SHP77 (cell line): ENCODE measurements around the gene OTOGL.

ENCODE experiments used
- DNase-seq, 2 experiments: peaks; one replicate each; lab custom pipeline; 2025; lab: John Stamatoyannopoulos, UW

OTOGL gene

DNA sequence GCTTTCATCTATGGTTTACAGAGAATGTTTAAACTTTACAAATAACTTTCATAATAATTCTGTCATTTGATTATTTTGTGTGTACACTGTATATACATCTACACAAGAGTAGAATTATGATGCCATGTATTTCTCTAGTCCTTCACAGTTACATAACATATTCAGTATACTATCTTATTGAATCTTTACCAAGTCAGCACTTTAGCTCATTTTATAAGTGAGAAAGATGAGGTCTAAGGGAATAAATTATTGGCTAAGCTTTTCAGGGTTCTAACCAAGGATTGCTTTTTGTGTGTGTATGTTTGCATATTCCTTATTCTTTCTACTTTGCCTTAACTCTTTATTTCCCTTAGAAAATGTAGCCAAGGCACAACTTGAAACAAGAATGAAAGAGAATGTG, 260.4 kb downstream of the OTOGL start:
- DNase-seq, result no peak

DNA sequence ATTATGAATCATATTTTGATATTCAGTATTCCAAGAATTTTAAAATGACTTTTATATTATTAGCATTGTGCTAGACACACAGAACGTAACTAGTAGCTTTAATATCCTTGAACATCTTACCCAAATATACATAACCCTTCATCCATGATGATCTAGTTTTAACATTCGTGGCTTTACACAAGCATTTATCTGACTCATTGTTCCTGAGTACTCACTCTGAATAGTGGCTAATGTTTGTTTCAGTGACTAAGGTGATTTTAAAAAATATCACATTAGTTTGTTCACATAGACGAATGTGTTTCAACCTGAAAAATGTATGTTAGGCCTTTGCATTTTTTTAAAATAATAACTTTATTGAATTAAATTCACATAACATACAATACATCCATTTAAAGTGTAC, 264.7 kb downstream of the OTOGL start:
- no peak for DNase-seq

DNA sequence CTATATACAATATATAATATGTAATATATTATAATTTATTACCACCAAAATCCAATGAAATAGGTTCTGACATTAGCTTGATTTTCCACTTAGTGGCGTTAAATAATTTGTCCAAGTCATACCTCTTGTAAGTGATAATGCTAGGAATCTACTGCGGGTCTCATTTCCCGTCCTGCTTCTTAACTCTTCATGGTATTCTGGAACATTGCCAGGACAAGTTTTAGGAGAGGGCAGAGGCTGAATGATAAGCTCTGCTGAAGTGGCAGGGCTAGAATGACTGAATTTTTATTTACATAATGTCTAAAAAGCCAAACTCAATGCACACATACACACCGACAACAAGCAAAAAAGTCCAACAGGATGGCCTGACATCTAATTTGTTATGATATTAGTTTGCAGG, 274.3 kb downstream of the OTOGL start:
- DNase-seq, result peak; percentile 1 to 14

DNA sequence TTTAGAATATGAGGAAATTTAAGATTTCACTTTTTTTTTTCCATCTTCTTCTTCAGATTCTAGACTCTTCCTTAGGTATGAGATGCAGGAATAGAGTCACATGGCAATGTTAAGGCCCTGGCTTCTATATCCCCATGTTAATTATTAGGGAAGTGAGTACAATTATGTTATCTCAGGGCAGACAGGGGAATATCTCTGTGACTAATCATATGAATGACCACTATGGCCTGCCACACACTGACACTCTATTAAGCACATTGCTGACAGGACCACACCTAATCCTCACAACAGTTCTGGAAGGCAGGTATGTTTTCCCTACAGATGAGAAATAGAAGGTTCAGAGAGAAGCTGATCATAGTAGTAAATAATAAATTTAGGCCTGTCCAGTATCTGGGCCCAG, 275.3 kb downstream of the OTOGL start:
- no peak for DNase-seq

DNA sequence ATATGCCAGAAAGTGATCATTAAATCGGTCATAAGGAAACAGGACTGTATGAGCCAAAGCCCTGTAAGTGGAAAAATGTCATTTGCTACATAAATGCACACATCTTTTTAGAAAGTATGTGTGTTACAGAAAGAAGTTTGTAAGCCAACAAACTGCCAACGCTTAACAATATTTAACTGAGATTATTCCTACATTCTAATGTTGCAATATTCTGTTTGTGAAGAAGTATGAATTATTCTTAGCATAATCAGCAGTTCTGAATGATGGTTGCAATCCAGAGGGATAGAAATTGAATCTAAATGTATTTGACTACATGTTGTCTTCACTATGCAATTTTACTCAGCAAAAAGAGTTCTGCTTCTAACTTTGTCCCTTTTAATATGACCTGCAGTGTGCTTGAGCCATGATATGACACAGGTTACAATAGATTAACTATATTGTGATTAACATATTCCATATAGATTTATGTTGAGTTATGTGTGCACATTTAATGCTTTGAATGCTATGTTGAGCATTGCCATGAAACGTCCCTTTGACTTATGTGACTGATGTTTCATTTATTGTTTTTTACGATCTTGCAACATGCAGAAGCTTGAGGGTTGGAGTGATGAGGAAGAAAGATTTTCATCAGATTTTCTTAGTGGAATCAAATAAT, 277.9 kb downstream of the OTOGL start:
- no peak for DNase-seq

DNA sequence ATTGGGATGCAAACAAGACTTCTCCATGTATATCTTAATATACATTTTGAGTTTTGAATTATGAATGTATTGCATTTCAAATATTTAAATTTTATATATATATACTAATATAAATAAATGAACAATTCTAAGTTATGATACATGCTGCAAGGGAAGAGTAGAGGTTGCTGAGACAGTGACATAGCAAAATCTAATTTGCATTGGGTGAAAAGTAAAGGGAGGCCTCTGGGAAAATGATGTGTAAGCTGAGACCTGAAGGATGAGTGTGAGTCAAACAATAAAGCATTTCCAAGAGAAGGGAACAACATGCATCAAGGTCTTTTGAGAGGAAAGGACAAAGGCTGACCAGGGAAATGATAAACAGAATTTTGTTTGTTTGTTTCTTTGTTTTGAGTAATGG, 281.8 kb downstream of the OTOGL start:
- no peak for DNase-seq

DNA sequence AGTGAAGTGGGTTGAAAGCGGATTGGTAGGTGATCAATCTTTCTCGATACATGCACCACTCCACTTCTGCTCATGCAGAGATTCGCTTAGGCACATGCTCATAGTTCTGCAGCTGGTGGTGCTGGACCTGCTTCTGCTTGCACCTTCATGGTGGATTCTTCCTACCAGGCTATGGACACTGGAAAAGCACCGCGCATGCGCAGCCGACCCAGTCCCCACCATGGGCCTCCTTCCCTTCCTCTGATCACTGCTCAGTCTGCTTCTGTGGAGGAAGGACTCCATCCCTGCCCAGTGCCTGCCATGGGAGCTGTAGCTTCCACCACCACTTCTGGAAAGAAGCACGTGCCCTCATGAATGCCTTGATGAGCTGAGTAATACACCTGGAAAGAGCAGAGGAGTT, 282.9 kb downstream of the OTOGL start:
- DNase-seq, result no peak

DNA sequence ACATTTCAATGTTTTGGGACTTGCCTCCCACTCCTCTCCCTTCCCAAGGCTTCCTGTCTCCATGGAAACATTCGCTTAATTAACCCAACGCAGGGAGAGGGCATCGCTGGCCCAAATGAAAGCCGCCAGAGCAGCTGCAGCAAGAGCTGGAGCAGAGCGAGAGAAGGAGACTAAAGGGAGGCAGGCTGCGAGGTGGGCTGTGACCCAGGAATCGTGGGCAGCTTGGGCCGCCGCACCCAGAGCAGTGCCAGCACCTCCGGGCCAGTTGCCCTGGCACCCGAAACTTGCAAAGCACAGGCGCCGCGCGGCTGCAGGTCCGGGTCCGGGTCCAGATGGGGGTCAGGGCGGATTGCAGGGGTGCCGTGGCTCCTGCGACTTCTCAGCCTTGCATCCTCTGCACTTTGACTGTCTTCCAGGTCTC, 301.2 kb downstream of the OTOGL start:
- DNase-seq, result no peak

DNA sequence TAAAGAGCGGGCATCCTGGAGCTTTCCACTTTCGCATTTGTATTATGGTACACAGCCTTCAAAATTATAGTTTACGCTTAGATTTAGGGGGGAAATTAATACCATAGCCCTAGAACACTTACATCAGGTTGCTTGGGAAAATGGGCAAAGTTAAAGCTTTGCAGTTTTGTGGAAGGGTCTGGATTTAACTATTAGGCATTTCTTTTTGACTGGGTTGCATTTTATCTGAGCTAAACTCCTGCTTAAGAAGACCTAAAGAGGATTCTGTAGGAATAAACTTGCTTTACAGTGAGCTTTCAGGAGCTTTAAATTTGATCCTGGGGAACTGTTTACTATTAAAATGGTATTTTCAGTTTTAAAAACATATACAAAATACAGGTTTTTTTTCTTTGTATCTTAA, 301.9 kb downstream of the OTOGL start:
- no peak for DNase-seq

DNA sequence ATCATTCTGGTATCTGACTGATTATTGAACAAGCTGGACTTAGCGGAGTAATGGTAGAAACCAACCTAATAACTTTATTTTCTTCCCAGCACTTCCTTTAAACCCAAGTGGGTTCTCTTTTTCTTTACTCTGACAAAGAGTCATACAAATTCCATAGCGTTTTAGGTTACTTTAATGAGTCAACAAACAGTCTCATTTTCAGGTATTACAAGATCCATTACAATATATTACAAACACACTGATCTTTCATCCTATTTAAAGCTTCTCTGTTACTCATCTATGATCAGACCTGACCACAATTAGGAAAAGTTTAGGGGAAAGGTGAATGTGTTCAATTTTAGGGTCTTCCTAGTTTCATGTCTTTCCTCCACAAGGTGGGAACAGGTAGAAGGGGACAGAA, 305.3 kb downstream of the OTOGL start:
- DNase-seq, result no peak

DNA sequence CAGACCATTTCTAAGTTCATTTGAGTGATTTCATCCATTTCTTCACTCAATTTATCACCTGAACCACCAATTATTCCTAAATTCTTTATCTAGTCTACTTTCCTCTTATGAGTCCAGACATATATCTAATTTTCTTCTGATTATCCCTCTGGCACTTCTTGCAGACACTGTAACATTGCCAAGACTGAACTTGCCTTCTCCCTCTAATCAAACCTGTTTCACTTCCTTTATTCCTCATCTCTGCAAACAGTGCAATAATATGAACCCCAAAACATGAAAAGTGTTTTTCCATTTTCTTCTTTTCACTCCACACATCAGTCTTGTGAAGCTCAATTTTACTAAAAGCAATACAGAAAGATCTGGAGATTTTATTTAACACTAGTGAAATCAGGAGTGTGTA, 306.9 kb downstream of the OTOGL start:
- DNase-seq, result no peak

DNA sequence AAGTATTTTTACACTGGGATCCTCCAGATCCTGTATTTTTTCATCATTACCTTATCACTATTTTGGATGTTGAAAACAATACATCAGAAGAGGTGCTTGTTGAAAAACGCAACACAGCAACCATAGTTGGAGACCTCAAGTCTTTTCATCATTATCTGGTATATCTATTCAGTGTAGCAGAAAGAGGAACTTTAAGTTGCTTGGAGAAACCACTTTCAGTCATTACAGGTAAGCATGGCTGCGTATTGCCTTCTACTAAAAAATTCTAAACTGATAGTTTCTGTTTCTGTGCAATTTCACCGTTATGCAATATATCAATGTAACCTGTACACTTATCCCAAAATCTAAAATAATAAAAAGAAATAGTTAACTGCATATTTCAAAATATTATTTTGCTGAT, 312.4 kb downstream of the OTOGL start:
- DNase-seq, result no peak

DNA sequence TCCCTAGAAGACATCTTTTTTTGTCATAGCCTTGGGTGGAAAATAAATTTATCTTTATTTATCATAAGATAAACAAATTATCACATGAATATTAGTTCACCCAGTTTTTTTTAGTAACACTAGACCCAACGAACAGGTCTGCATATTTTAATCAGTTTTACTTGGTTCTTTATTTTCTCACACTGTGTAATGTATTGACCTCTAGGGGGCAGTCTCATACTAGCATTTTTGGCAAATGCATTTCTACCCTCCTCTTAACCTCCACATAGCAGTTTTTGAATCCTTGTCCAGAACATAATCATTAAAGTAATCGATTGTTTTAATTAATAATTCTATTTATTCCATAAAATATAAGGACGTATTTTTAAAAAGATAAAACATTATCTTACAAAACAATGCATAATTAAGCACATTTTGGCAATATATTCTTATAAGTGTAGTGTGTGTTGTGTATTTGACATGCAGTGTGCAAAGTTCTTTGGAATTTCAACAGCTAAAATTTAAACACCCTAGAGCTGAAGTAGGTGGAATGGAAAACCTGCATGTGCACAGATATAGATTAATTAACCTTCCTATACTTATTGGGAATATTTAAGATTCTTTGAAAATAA, 313.1 kb downstream of the OTOGL start:
- DNase-seq, result peak; percentile 13 to 65

DNA sequence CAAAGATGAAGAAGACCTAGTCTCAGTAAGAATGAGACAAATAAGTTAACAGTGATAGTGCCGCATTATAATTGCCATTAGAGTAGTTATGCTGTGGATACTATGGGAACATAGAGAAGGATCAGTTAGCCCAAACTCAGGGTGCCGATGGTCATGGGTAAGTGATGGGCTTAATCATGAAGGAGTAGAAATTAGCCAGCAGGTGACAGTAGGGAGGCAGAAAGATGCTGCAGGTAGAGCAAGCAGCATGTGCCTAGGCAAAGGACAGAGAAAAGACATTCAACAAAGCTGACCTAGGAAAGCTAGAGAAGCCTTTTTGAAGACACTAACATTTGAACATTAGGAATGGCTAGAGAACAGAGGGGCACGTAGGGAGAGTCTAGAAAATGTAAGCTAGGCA, 314.1 kb downstream of the OTOGL start:
- DNase-seq, result no peak

DNA sequence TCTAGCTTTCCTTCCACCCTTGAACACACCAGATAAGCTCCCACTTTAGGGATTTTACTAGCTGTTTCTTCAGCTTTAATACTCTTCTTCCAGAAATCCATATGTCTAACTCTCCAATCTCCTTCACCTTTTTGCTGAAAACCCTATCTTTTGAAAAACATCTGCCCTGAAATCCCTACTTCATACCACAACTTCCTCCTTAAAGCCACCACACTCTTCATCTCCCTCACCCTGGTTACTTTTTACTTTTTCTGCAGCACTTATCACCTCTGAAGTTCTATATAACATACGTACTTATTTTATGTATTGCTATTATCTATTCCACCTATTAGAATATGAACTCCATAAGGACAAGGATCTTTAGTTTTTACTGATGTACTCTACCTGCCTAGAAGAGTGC, 316.1 kb downstream of the OTOGL start:
- DNase-seq, result no peak

DNA sequence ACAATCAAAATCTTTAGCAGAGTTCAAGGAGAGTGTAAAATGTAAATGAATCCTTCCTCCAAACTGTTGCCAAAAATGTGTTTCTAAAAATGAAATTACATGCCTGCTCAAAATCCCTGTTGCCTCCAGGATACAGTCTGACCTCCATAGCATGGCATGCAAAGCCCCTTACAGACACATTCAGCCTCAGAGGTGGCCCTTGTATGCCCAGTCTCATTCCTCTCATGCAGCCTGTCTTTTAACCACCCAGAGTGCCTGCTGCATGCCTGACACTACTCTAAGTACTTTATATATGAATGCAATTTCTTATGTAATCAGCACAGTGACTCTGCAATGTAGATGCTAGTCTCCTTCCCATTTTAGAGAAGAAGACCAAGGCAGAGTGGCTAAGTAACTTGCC, 320.3 kb downstream of the OTOGL start:
- DNase-seq, result no peak

DNA sequence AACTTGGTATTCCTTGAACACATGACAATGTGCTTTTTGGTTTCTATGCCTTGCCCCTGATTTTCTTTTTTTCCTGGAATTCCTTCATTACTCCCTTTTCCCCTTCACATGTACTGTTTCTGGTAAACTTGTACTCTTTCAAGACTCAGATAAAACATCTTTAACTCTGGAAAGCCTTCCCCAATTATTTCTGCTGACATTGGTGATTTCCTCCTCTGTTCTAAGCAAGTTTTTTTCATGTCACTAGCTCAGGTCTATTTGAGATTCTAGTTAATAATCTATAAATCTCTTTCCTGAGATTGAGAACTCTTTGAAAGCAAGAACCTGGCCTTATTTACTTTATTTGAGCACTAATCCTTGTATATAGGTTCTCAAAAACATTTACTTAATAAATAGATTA, 320.7 kb downstream of the OTOGL start:
- DNase-seq, result no peak

DNA sequence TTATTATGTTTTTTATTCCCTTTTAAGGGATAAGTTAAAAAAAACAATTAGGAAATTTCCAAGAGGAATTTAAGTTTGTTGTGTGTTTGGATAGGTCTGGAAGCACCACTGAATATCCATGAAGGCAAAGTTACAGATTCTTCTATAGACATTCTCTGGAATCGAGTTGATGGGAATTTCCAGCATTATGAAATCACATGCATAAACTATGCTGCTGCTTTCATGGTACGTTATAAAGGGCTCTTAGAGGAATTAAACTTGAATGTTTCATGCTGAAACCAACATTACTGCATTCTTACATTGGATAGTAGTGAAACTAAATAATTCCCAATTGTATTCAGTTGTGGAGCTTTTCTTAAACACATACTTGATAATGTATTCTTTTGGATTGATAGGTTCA, 323.2 kb downstream of the OTOGL start:
- no peak for DNase-seq
